A673 (cell line): Measurements from ENCODE around the gene RCBTB2. TPM values are rescaled to one million over a fixed set of nuclear protein-coding genes. Genes with fewer than 3 reads are reported as not detected.

Experiments
- BruUV-seq: library from RNA; stranded (reverse); fragments of 400-500 nt; replicated peaks from 2 replicates; lab custom pipeline; 2021; lab: Mats Ljungman, UMichigan
- CTCF ChIA-PET: fragments of 300-600 bp; sonication (Branson Sonifier 250); formaldehyde crosslinking; loops from one replicate; lab custom pipeline; 2022; ENCODE audit warnings: antibody characterized with exemption; lab: Charles Lee
- POLR2A ChIA-PET: fragments of 300-600 bp; sonication (Branson Sonifier 250); formaldehyde crosslinking; loops from one replicate; lab custom pipeline; 2022; ENCODE audit warnings: antibody characterized with exemption; ENCODE audit not compliant: low non-redundant PET; lab: Charles Lee
- DNase-seq: peaks from one replicate; pipeline ENCODE4 v3.0.0-alpha.2; 2015; ENCODE audit warnings: low spot score
- H3K27ac ChIP-seq: fragments of 200-600 bp; sonication (generic); 2 replicates; pipeline ENCODE4 v1.5.1; 2016; ENCODE audit warnings: mixed run types, low read depth, mild to moderate bottlenecking, mixed read lengths, antibody characterized with exemption, low read length; ENCODE audit not compliant: poor library complexity, severe bottlenecking
- H3K27me3 ChIP-seq: fragments of 200-600 bp; sonication (generic); replicated peaks from 2 replicates; pipeline ENCODE4 v1.6.1; 2017; ENCODE audit warnings: mixed run types, low read depth, mild to moderate bottlenecking, mixed read lengths, antibody characterized with exemption, low read length; ENCODE audit not compliant: insufficient read depth, poor library complexity
- H3K36me3 ChIP-seq: fragments of 200-600 bp; sonication (generic); 2 replicates; pipeline ENCODE4 v1.6.1; 2016; ENCODE audit warnings: mixed run types, mild to moderate bottlenecking, mixed read lengths, antibody characterized with exemption, low read length; ENCODE audit not compliant: insufficient read depth, poor library complexity, severe bottlenecking
- H3K4me1 ChIP-seq: fragments of 200-600 bp; sonication (generic); 2 replicates; pipeline ENCODE4 v1.6.1; 2017; ENCODE audit warnings: mixed run types, mild to moderate bottlenecking, mixed read lengths, antibody characterized with exemption, low read length; ENCODE audit not compliant: insufficient read depth, poor library complexity, severe bottlenecking
- H3K4me3 ChIP-seq: fragments of 200-600 bp; sonication (generic); 2 replicates; pipeline ENCODE4 v1.5.1; 2016; ENCODE audit warnings: low read depth, mixed run types, mild to moderate bottlenecking, mixed read lengths, low read length; ENCODE audit not compliant: poor library complexity, severe bottlenecking
- H3K9me3 ChIP-seq: fragments of 200-600 bp; sonication (generic); 2 replicates; pipeline ENCODE4 v1.6.1; 2016; ENCODE audit warnings: mixed run types, low read depth, mild to moderate bottlenecking, mixed read lengths, antibody characterized with exemption, low read length; ENCODE audit not compliant: poor library complexity, severe bottlenecking
- EZH2 ChIP-seq: fragments of 200-600 bp; sonication (generic); IDR thresholded peaks from 2 replicates; pipeline ENCODE4 v1.6.1; 2017; ENCODE audit warnings: borderline replicate concordance, low read depth, mild to moderate bottlenecking, mixed read lengths, antibody characterized with exemption, low read length; ENCODE audit not compliant: poor library complexity, severe bottlenecking
- intact Hi-C: fragments of 100-400 bp; cut with micrococcal nuclease; formaldehyde crosslinking; loops from one replicate; pipeline ENCODE4 v1.10.0; 2022; ENCODE audit not compliant: unreplicated experiment
- total RNA-seq: library from RNA; stranded (reverse); gene quantifications from 2 replicates; pipeline ENCODE4 v1.2.3, GENCODE V29; 2021
- TF ChIP-seq, protein P1 (sequence below): fragments of 300-800, 200-600 bp; sonication (generic); conservative IDR thresholded peaks from 2 replicates; pipeline ENCODE4 v1.5.1; 2017; ENCODE audit warnings: low read depth, mild to moderate bottlenecking, antibody characterized with exemption, low read length, moderate library complexity, mixed read lengths

Gene RCBTB2
- total RNA-seq, 1 experiment from 2014 or later = 6.3 TPM

DNA sequence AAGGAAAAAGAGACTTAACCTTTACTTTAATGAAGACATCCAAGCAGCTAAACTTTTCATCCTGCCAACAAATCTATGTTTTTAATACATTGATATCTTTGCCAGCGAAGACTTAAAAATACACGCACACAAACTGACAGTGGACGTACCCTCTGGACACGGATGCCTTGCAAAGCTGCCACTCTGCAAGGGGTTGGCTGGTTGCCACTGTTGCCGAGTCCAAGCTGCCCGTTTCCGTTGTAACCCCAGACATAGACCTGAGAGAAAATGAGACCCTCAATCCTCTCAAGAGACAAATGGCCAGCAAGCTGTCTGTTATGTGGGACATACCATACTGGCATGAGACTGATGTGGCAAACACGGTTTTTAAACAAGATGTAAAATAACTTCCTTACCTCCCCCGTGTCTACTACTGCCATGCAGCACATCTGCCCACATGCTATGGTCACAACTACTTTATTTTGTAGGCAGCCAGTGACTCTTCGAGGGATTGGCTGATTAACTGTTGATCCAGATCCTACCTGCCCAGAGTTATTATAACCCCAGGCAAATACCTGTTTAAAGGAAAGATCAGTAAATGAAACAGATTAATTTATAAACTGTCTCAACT is 21.2 kb downstream of the RCBTB2 start:
- ChIA-PET CTCF (no interaction called here), POLR2A (no interaction called here)
- no TSS peak for BruUV-seq
- Histone ChIP-seq H3K4me1 (no peaks in the 10 kb centered on the region), H3K36me3 (no peaks in the 10 kb centered on the region), H3K27ac (no peak overlapping the region), H3K27me3 (no peaks in the 10 kb centered on the region), H3K9me3 (no peaks in the 10 kb centered on the region), H3K4me3 (no peak overlapping the region)
- TF ChIP-seq, protein P1, sequence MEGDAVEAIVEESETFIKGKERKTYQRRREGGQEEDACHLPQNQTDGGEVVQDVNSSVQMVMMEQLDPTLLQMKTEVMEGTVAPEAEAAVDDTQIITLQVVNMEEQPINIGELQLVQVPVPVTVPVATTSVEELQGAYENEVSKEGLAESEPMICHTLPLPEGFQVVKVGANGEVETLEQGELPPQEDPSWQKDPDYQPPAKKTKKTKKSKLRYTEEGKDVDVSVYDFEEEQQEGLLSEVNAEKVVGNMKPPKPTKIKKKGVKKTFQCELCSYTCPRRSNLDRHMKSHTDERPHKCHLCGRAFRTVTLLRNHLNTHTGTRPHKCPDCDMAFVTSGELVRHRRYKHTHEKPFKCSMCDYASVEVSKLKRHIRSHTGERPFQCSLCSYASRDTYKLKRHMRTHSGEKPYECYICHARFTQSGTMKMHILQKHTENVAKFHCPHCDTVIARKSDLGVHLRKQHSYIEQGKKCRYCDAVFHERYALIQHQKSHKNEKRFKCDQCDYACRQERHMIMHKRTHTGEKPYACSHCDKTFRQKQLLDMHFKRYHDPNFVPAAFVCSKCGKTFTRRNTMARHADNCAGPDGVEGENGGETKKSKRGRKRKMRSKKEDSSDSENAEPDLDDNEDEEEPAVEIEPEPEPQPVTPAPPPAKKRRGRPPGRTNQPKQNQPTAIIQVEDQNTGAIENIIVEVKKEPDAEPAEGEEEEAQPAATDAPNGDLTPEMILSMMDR = no peak
- intact Hi-C loops = no loop called here
- no peak for DNase-seq

DNA sequence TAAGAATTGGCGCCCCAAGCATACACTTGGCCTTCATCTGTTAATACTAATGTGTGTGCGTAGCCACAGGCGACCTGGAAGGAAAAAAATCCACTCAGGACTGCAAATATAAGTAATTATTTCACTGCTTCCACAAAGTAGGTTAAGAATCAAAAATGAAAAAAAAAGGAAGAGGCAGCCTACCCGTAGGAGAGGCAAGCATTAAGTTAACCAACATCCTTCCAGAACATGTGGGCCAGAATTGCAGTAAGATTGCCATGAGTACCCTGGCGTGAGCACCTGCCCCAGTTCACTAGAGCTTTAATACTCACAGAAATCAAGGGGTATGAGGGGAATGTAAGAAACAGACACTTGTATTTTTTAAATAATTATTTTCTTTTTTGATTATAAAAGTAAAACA is 22.2 kb downstream of the RCBTB2 start:
- DNase-seq = no peak
- no peak overlapping the region for H3K27ac ChIP-seq
- intact Hi-C loops = no loop called here
- no peaks in the 10 kb centered on the region for H3K9me3 ChIP-seq
- ChIA-PET POLR2A (interaction anchor here (0.6 kb wide), 1 partner anchor 135 kb away, joined by 3 read pairs; no protein-coding TSS in a partner anchor), CTCF (no interaction called here)
- H3K27me3 ChIP-seq = no peaks in the 10 kb centered on the region
- H3K4me3 ChIP-seq = no peak overlapping the region
- H3K36me3 ChIP-seq = no peaks in the 10 kb centered on the region
- BruUV-seq = no TSS peak
- no peak for TF ChIP-seq EZH2
- TF ChIP-seq, protein P1 = no peak
- H3K4me1 ChIP-seq = no peaks in the 10 kb centered on the region

DNA sequence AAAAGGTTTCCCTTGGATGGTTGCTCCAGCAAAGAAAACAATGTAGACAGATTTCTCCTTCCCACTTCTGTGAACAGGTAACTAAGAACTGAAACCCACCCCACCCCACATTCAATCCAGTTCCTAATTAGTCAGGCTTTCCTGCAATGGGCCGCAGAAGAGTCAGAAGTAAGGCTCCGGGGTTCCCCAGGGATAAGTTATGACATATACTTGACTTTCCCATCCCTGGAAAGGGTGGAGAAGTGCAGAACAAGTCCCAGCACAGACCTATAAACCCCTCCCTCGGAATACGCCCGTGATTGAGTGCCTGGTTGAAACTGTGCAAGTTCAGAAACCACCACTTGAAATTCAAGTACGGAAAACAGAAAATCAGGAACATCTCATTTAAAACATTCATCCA is 24.9 kb downstream of the RCBTB2 start:
- TF ChIP-seq, protein P1 = no peak
- TF ChIP-seq EZH2 = no peak
- H3K27ac ChIP-seq = no peak overlapping the region
- H3K9me3 ChIP-seq = no peaks in the 10 kb centered on the region
- ChIA-PET CTCF (no interaction called here), POLR2A (interaction anchor here (0.7 kb wide), 1 partner anchor 543 kb away, joined by 8 read pairs; no protein-coding TSS in a partner anchor)
- intact Hi-C loops = no loop called here
- H3K36me3 ChIP-seq = no peaks in the 10 kb centered on the region
- no peak for DNase-seq
- H3K27me3 ChIP-seq = no peaks in the 10 kb centered on the region
- no TSS peak for BruUV-seq
- H3K4me1 ChIP-seq = no peaks in the 10 kb centered on the region
- H3K4me3 ChIP-seq = no peak overlapping the region
